ENCODE data around the gene CRB3. TPM values are rescaled to one million over a fixed set of nuclear protein-coding genes. Genes with fewer than 3 reads are reported as not detected.

CRB3 gene
- total and polyA plus RNA-seq, 8 donors, result 7.6 to 203 (median 49.0) TPM

DNA sequence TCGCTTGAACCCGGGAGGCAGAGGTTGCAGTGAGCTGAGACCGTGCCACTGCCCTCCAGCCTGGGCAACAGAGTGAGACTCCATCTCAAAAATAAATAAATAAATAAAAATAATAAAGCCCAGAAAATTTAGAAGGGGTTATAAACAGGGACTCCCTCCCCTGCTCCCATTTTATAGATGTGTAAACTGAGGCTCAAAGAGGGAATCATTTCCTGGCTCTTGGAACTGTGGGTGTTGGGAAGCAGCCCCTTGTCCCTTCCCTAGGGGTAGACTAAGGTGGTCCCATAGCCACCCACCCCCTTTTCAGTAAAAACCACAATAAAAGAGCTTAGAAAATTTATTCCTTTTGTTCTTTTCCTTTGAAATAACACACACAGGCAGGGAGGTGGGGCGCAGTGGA is 24.3 kb upstream of the CRB3 start:
- Histone ChIP-seq H3K36me3 (peaks cover 0 to 34% (median 9%) of the 10 kb centered on the region in 4 donors), H3K9me3 (no peaks in the 10 kb centered on the region), H3K4me3 (no peak overlapping the region), H3K27me3 (no peaks in the 10 kb centered on the region), H3K4me1 (no peaks in the 10 kb centered on the region), H3K27ac (no peak overlapping the region)
- TF ChIP-seq POLR2A (IDR thresholded peaks at IDR 0.05) (no peak), EP300 (IDR thresholded peaks at IDR 0.05) (no peak), POLR2AphosphoS5 (IDR thresholded peaks at IDR 0.05) (no peak)
- TF ChIP-seq, protein P1, sequence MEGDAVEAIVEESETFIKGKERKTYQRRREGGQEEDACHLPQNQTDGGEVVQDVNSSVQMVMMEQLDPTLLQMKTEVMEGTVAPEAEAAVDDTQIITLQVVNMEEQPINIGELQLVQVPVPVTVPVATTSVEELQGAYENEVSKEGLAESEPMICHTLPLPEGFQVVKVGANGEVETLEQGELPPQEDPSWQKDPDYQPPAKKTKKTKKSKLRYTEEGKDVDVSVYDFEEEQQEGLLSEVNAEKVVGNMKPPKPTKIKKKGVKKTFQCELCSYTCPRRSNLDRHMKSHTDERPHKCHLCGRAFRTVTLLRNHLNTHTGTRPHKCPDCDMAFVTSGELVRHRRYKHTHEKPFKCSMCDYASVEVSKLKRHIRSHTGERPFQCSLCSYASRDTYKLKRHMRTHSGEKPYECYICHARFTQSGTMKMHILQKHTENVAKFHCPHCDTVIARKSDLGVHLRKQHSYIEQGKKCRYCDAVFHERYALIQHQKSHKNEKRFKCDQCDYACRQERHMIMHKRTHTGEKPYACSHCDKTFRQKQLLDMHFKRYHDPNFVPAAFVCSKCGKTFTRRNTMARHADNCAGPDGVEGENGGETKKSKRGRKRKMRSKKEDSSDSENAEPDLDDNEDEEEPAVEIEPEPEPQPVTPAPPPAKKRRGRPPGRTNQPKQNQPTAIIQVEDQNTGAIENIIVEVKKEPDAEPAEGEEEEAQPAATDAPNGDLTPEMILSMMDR (IDR thresholded peaks at IDR 0.05), result no peak
- 87 to 98% (median 92%) methylated on average over 3 to 4 of the region's 4 CpGs for WGBS, 5 donors
- DNase-seq, result no peak
- intact Hi-C loops (cut with DNase I; ENCODE audit: low total_unique reads), result no loop called here

- no peak for TF ChIP-seq POLR2A (IDR thresholded peaks at IDR 0.05)
- WGBS, 5 donors, result 78 to 89% (median 86%) methylated on average over 3 of the region's 3 CpGs
- intact Hi-C loops (cut with DNase I; ENCODE audit: low total_unique reads), result no loop called here
Measured at GRCh38 chr19:6440905-6441304, 23.2 kb upstream of the CRB3 start.

GRCh38 chr19:6442087-6442688 is 21.9 kb upstream of the CRB3 start:
- Histone ChIP-seq H3K9me3 (peaks cover 0 to 7% (median 0%) of the 10 kb centered on the region in 4 donors), H3K4me1 (no peaks in the 10 kb centered on the region), H3K4me3 (no peak overlapping the region), H3K27me3 (no peaks in the 10 kb centered on the region), H3K27ac (no peak overlapping the region), H3K36me3 (peaks cover 2 to 58% (median 28%) of the 10 kb centered on the region in 4 donors)
- intact Hi-C loops (cut with DNase I; ENCODE audit: low total_unique reads), result no loop called here
- no peak for TF ChIP-seq POLR2A (IDR thresholded peaks at IDR 0.05)
- TF ChIP-seq, protein P1 (IDR thresholded peaks at IDR 0.05), result no peak
- no peak for TF ChIP-seq POLR2AphosphoS5 (IDR thresholded peaks at IDR 0.05)
- TF ChIP-seq EP300 (IDR thresholded peaks at IDR 0.05), result no peak
- DNase-seq, result no peak
- WGBS, 5 donors, result 80 to 94% (median 87%) methylated on average over 9 to 13 of the region's 13 CpGs

More at GRCh38 chr19:6440905-6441304, 23.2 kb upstream of the CRB3 start:
- peaks cover 1 to 45% (median 19%) of the 10 kb centered on the region in 4 donors for H3K36me3 ChIP-seq
- no peaks in the 10 kb centered on the region for H3K4me1 ChIP-seq
- H3K4me3 ChIP-seq, result no peak overlapping the region
- no peak overlapping the region for H3K27ac ChIP-seq
- no peak for DNase-seq
- no peaks in the 10 kb centered on the region for H3K9me3 ChIP-seq
- H3K27me3 ChIP-seq, result no peaks in the 10 kb centered on the region

- TF ChIP-seq, protein P1 (IDR thresholded peaks at IDR 0.05), result no peak
- TF ChIP-seq EP300 (IDR thresholded peaks at IDR 0.05) (no peak), POLR2AphosphoS5 (IDR thresholded peaks at IDR 0.05) (no peak), POLR2A (IDR thresholded peaks at IDR 0.05) (no peak)
- no peaks in the 10 kb centered on the region for H3K27me3 ChIP-seq
- H3K4me1 ChIP-seq, result no peaks in the 10 kb centered on the region
- no peak for DNase-seq
- H3K27ac ChIP-seq, result no peak overlapping the region
- peaks cover 0 to 7% (median 0%) of the 10 kb centered on the region in 4 donors for H3K9me3 ChIP-seq
- 88 to 97% (median 91%) methylated on average over 12 to 13 of the region's 13 CpGs for WGBS, 5 donors
- no peak overlapping the region for H3K4me3 ChIP-seq
- peaks cover 2 to 69% (median 30%) of the 10 kb centered on the region in 4 donors for H3K36me3 ChIP-seq
- intact Hi-C loops (cut with DNase I; ENCODE audit: low total_unique reads), result no loop called here
Measured at GRCh38 chr19:6443986-6444385, 20.1 kb upstream of the CRB3 start.

- no peak for DNase-seq
- 91 to 100% (median 96%) methylated on average over 3 of the region's 3 CpGs for WGBS, 5 donors
- TF ChIP-seq POLR2AphosphoS5 (IDR thresholded peaks at IDR 0.05) (no peak), EP300 (IDR thresholded peaks at IDR 0.05) (no peak), POLR2A (IDR thresholded peaks at IDR 0.05) (no peak)
- TF ChIP-seq, protein P1 (IDR thresholded peaks at IDR 0.05), result no peak
- Histone ChIP-seq H3K4me3 (no peak overlapping the region), H3K27ac (no peak overlapping the region), H3K36me3 (peaks cover 2 to 81% (median 42%) of the 10 kb centered on the region in 4 donors), H3K4me1 (no peaks in the 10 kb centered on the region), H3K27me3 (no peaks in the 10 kb centered on the region), H3K9me3 (peaks cover 0 to 7% (median 0%) of the 10 kb centered on the region in 4 donors)
- intact Hi-C loops (cut with DNase I; ENCODE audit: low total_unique reads), result no loop called here
Measured at GRCh38 chr19:6446452-6446851, 17.6 kb upstream of the CRB3 start.

All from stomach (tissue), 9 donors.